ENCODE data around the gene NFIA. TPM values are rescaled to one million over a fixed set of nuclear protein-coding genes. Genes with fewer than 3 reads are reported as not detected.
"Not testable (repeated sequence)": the region's sequence is repeated elsewhere in the genome, so short reads cannot be mapped to it uniquely, and the experiment has no call there.

Gene NFIA
- polyA plus RNA-seq, 3 donors, result 1.4 to 5.3 (median 2.4) TPM

GRCh38 chr1:61125263-61125662 lies 42.9 kb downstream of the NFIA start:
- no peak overlapping the region for H3K4me2 ChIP-seq (replicated peaks; ENCODE audit: extremely low read depth, low read length, poor library complexity, severe bottlenecking)
- TF ChIP-seq CTCF (IDR thresholded peaks at IDR 0.05), result no peak
- no peak overlapping the region for H3K27ac ChIP-seq (ENCODE audit: low read depth in 1 of 2, low read length in 2 of 2)
- H3K4me1 ChIP-seq (ENCODE audit: control insufficient read depth in 1 of 2, insufficient read depth in 2 of 2, low read length in 2 of 2), result peaks cover 0 to 9% of the 10 kb centered on the region in 2 donors
- H2AFZ ChIP-seq (ENCODE audit: insufficient read depth, low read depth, low read length, poor library complexity, severe bottlenecking), result no peak overlapping the region
- H3K9ac ChIP-seq (ENCODE audit: insufficient read depth, low read length, poor library complexity, severe bottlenecking), result no peak overlapping the region
- Mint-ChIP-seq H3K4me3 (no peak overlapping the region), H3K27me3 (ENCODE audit: low read depth in 3 of 3) (no peaks in the 10 kb centered on the region), H3K27ac (no peak overlapping the region), H3K36me3 (no peaks in the 10 kb centered on the region), H3K9me3 (no peaks in the 10 kb centered on the region), H3K4me1 (peaks cover 11% of the 10 kb centered on the region)
- H3K4me3 ChIP-seq (replicated peaks in 1 of 3; ENCODE audit: low read depth in 2 of 3, low read length in 3 of 3), result no peak overlapping the region
- no peaks in the 10 kb centered on the region for H4K20me1 ChIP-seq (ENCODE audit: insufficient read depth, low read length)
- H3K9me3 ChIP-seq (replicated peaks in 1 of 2; ENCODE audit: control insufficient read depth in 1 of 2, insufficient read depth in 1 of 2, low read length in 2 of 2), result no peaks in the 10 kb centered on the region
- no CpG with 5 or more reads among the region's 7 CpGs for WGBS (ENCODE audit: insufficient coverage)
- H3K27me3 ChIP-seq (ENCODE audit: control insufficient read depth in 2 of 2, insufficient read depth in 2 of 2, low read length in 2 of 2), result no peaks in the 10 kb centered on the region
- no peaks in the 10 kb centered on the region for H3K79me2 ChIP-seq (ENCODE audit: insufficient read depth, low read length)
- intact Hi-C loops (cut with micrococcal nuclease), result no loop called here
- no peak for DNase-seq
- no peaks in the 10 kb centered on the region for H3K36me3 ChIP-seq (replicated peaks in 1 of 2; ENCODE audit: control insufficient read depth in 1 of 2, insufficient read depth in 2 of 2, low read length in 2 of 2)

GRCh38 chr1:61125895-61126294 lies 43.5 kb downstream of the NFIA start:
- Histone ChIP-seq H3K36me3 (replicated peaks in 1 of 2; ENCODE audit: control insufficient read depth in 1 of 2, insufficient read depth in 2 of 2, low read length in 2 of 2) (no peaks in the 10 kb centered on the region), H3K27ac (ENCODE audit: low read depth in 1 of 2, low read length in 2 of 2) (no peak overlapping the region), H3K79me2 (ENCODE audit: insufficient read depth, low read length) (no peaks in the 10 kb centered on the region), H3K4me1 (ENCODE audit: control insufficient read depth in 1 of 2, insufficient read depth in 2 of 2, low read length in 2 of 2) (peaks cover 0 to 4% of the 10 kb centered on the region in 2 donors), H3K27me3 (ENCODE audit: control insufficient read depth in 2 of 2, insufficient read depth in 2 of 2, low read length in 2 of 2) (no peaks in the 10 kb centered on the region), H4K20me1 (ENCODE audit: insufficient read depth, low read length) (no peaks in the 10 kb centered on the region), H3K9me3 (replicated peaks in 1 of 2; ENCODE audit: control insufficient read depth in 1 of 2, insufficient read depth in 1 of 2, low read length in 2 of 2) (no peaks in the 10 kb centered on the region), H2AFZ (ENCODE audit: insufficient read depth, low read depth, low read length, poor library complexity, severe bottlenecking) (no peak overlapping the region), H3K4me3 (replicated peaks in 1 of 3; ENCODE audit: low read depth in 2 of 3, low read length in 3 of 3) (no peak overlapping the region), H3K9ac (ENCODE audit: insufficient read depth, low read length, poor library complexity, severe bottlenecking) (no peak overlapping the region), H3K4me2 (replicated peaks; ENCODE audit: extremely low read depth, low read length, poor library complexity, severe bottlenecking) (no peak overlapping the region)
- intact Hi-C loops (cut with micrococcal nuclease), result no loop called here
- Mint-ChIP-seq H3K27ac (no peak overlapping the region), H3K27me3 (ENCODE audit: low read depth in 3 of 3) (no peaks in the 10 kb centered on the region), H3K4me3 (no peak overlapping the region), H3K36me3 (no peaks in the 10 kb centered on the region), H3K4me1 (peaks cover 4% of the 10 kb centered on the region), H3K9me3 (no peaks in the 10 kb centered on the region)
- no CpG with 5 or more reads among the region's 3 CpGs for WGBS (ENCODE audit: insufficient coverage)
- DNase-seq, result no peak
- TF ChIP-seq CTCF (IDR thresholded peaks at IDR 0.05), result no peak

- H4K20me1 ChIP-seq (ENCODE audit: insufficient read depth, low read length); H3K79me2 ChIP-seq (ENCODE audit: insufficient read depth, low read length); H3K36me3 Mint-ChIP-seq; H3K4me3 Mint-ChIP-seq; intact Hi-C loops (cut with micrococcal nuclease); H3K9me3 Mint-ChIP-seq; H3K9me3 ChIP-seq (replicated peaks in 1 of 2; ENCODE audit: control insufficient read depth in 1 of 2, insufficient read depth in 1 of 2, low read length in 2 of 2); H3K4me1 ChIP-seq (ENCODE audit: control insufficient read depth in 1 of 2, insufficient read depth in 2 of 2, low read length in 2 of 2); H3K4me1 Mint-ChIP-seq; H3K27me3 ChIP-seq (ENCODE audit: control insufficient read depth in 2 of 2, insufficient read depth in 2 of 2, low read length in 2 of 2); H2AFZ ChIP-seq (ENCODE audit: insufficient read depth, low read depth, low read length, poor library complexity, severe bottlenecking); H3K4me3 ChIP-seq (replicated peaks in 1 of 3; ENCODE audit: low read depth in 2 of 3, low read length in 3 of 3); H3K27ac ChIP-seq (ENCODE audit: low read depth in 1 of 2, low read length in 2 of 2); H3K9ac ChIP-seq (ENCODE audit: insufficient read depth, low read length, poor library complexity, severe bottlenecking); H3K27ac Mint-ChIP-seq; H3K27me3 Mint-ChIP-seq (ENCODE audit: low read depth in 3 of 3); DNase-seq; H3K4me2 ChIP-seq (replicated peaks; ENCODE audit: extremely low read depth, low read length, poor library complexity, severe bottlenecking); H3K36me3 ChIP-seq (replicated peaks in 1 of 2; ENCODE audit: control insufficient read depth in 1 of 2, insufficient read depth in 2 of 2, low read length in 2 of 2): not testable (repeated sequence)
- WGBS (ENCODE audit: insufficient coverage), result 96% methylated on average over 5 of the region's 12 CpGs
These were observed 44.5 kb downstream of the NFIA start for GRCh38 chr1:61126843-61127242.
